ENCODE data around the gene PSMA7.

The PSMA7 gene

GRCh38 chr20:62143081-62143956 lies at the start of gene PSMA7, which contains the start of gene SS18L1:
TSS of gene PSMA7 (minus strand) at chr20:62143394. CDS start at chr20:62143303, 91 bp downstream.
TSS of gene SS18L1 (plus strand) at chr20:62143769. CDS start at chr20:62143821, 52 bp downstream.
- DNase-seq (ENCODE audit: low read depth) = peak; percentile 96
- no peaks in the 10 kb centered on the region for H3K9me3 ChIP-seq (ENCODE audit: control insufficient read depth, low read length)
- H3K4me1 ChIP-seq (ENCODE audit: control insufficient read depth, insufficient read depth, low read length) = peaks cover 36% of the 10 kb centered on the region
- H3K36me3 ChIP-seq (ENCODE audit: control insufficient read depth, insufficient read depth, low read length, severe bottlenecking) = peaks cover 25% of the 10 kb centered on the region
- peak within 1 kb of the TSS; percentile 94 for H3K4me3 ChIP-seq (ENCODE audit: low read length)
- peak within 1 kb of the TSS; percentile 97 for H3K9ac ChIP-seq (ENCODE audit: low read length)
- no peaks in the 10 kb centered on the region for H3K27me3 ChIP-seq (replicated peaks; ENCODE audit: control insufficient read depth, insufficient read depth, low read length)

GRCh38 chr20:62192635-62193034 lies 49.4 kb upstream of the PSMA7 start:
- H3K27me3 ChIP-seq (replicated peaks; ENCODE audit: control insufficient read depth, insufficient read depth, low read length) = no peaks in the 10 kb centered on the region
- peaks cover 6% of the 10 kb centered on the region for H3K4me1 ChIP-seq (ENCODE audit: control insufficient read depth, insufficient read depth, low read length)
- H3K9me3 ChIP-seq (ENCODE audit: control insufficient read depth, low read length) = no peaks in the 10 kb centered on the region
- no peak overlapping the region for H3K4me3 ChIP-seq (ENCODE audit: low read length)
- DNase-seq (ENCODE audit: low read depth) = no peak
- H3K36me3 ChIP-seq (ENCODE audit: control insufficient read depth, insufficient read depth, low read length, severe bottlenecking) = peaks cover 47% of the 10 kb centered on the region
- H3K9ac ChIP-seq (ENCODE audit: low read length) = no peak overlapping the region

GRCh38 chr20:62191781-62192559 lies 48.8 kb upstream of the PSMA7 start:
- peaks cover 13% of the 10 kb centered on the region for H3K4me1 ChIP-seq (ENCODE audit: control insufficient read depth, insufficient read depth, low read length)
- no peak for DNase-seq (ENCODE audit: low read depth)
- H3K27me3 ChIP-seq (replicated peaks; ENCODE audit: control insufficient read depth, insufficient read depth, low read length) = no peaks in the 10 kb centered on the region
- H3K36me3 ChIP-seq (ENCODE audit: control insufficient read depth, insufficient read depth, low read length, severe bottlenecking) = peaks cover 42% of the 10 kb centered on the region
- H3K4me3 ChIP-seq (ENCODE audit: low read length) = no peak overlapping the region
- H3K9ac ChIP-seq (ENCODE audit: low read length) = no peak overlapping the region
- H3K9me3 ChIP-seq (ENCODE audit: control insufficient read depth, low read length) = no peaks in the 10 kb centered on the region

- no peak for DNase-seq (ENCODE audit: low read depth)
- Histone ChIP-seq H3K36me3 (ENCODE audit: control insufficient read depth, insufficient read depth, low read length, severe bottlenecking) (peaks cover 35% of the 10 kb centered on the region), H3K9me3 (ENCODE audit: control insufficient read depth, low read length) (no peaks in the 10 kb centered on the region), H3K9ac (ENCODE audit: low read length) (no peak overlapping the region), H3K27me3 (replicated peaks; ENCODE audit: control insufficient read depth, insufficient read depth, low read length) (no peaks in the 10 kb centered on the region), H3K4me1 (ENCODE audit: control insufficient read depth, insufficient read depth, low read length) (peaks cover 16% of the 10 kb centered on the region), H3K4me3 (ENCODE audit: low read length) (no peak overlapping the region)
Measured at GRCh38 chr20:62190639-62191411, 47.6 kb upstream of the PSMA7 start.

- H3K36me3 ChIP-seq (ENCODE audit: control insufficient read depth, insufficient read depth, low read length, severe bottlenecking) = peaks cover 17% of the 10 kb centered on the region
- H3K4me1 ChIP-seq (ENCODE audit: control insufficient read depth, insufficient read depth, low read length) = peaks cover 23% of the 10 kb centered on the region
- H3K9me3 ChIP-seq (ENCODE audit: control insufficient read depth, low read length) = no peaks in the 10 kb centered on the region
- H3K27me3 ChIP-seq (replicated peaks; ENCODE audit: control insufficient read depth, insufficient read depth, low read length) = no peaks in the 10 kb centered on the region
- peak overlapping the region; percentile 24 for H3K9ac ChIP-seq (ENCODE audit: low read length)
- peak; percentile 4 for DNase-seq (ENCODE audit: low read depth)
- peak overlapping the region; percentile 35 for H3K4me3 ChIP-seq (ENCODE audit: low read length)
Measured at GRCh38 chr20:62186887-62187866, 44.0 kb upstream of the PSMA7 start.

- no peak for DNase-seq (ENCODE audit: low read depth)
- Histone ChIP-seq H3K4me1 (ENCODE audit: control insufficient read depth, insufficient read depth, low read length) (peaks cover 29% of the 10 kb centered on the region), H3K4me3 (ENCODE audit: low read length) (no peak overlapping the region), H3K9ac (ENCODE audit: low read length) (no peak overlapping the region), H3K36me3 (ENCODE audit: control insufficient read depth, insufficient read depth, low read length, severe bottlenecking) (peaks cover 12% of the 10 kb centered on the region), H3K9me3 (ENCODE audit: control insufficient read depth, low read length) (no peaks in the 10 kb centered on the region), H3K27me3 (replicated peaks; ENCODE audit: control insufficient read depth, insufficient read depth, low read length) (no peaks in the 10 kb centered on the region)
Measured at GRCh38 chr20:62186096-62186426, 42.9 kb upstream of the PSMA7 start.

GRCh38 chr20:62183426-62184142 lies 40.4 kb upstream of the PSMA7 start:
- Histone ChIP-seq H3K4me1 (ENCODE audit: control insufficient read depth, insufficient read depth, low read length) (peaks cover 29% of the 10 kb centered on the region), H3K4me3 (ENCODE audit: low read length) (peak overlapping the region; percentile 99), H3K36me3 (ENCODE audit: control insufficient read depth, insufficient read depth, low read length, severe bottlenecking) (peaks cover 7% of the 10 kb centered on the region), H3K27me3 (replicated peaks; ENCODE audit: control insufficient read depth, insufficient read depth, low read length) (no peaks in the 10 kb centered on the region), H3K9me3 (ENCODE audit: control insufficient read depth, low read length) (no peaks in the 10 kb centered on the region), H3K9ac (ENCODE audit: low read length) (peak overlapping the region; percentile 99)
- peak; percentile 49 for DNase-seq (ENCODE audit: low read depth)

- no peaks in the 10 kb centered on the region for H3K27me3 ChIP-seq (replicated peaks; ENCODE audit: control insufficient read depth, insufficient read depth, low read length)
Measured at GRCh38 chr20:62182469-62183425, 39.6 kb upstream of the PSMA7 start, which contains the start of gene MTG2. TSS of gene MTG2 (plus strand) at chr20:62183028. CDS start at chr20:62193421, 10,393 bp downstream.

GRCh38 chr20:62181808-62182207 lies 38.6 kb upstream of the PSMA7 start:
- Histone ChIP-seq H3K36me3 (ENCODE audit: control insufficient read depth, insufficient read depth, low read length, severe bottlenecking) (peaks cover 7% of the 10 kb centered on the region), H3K4me1 (ENCODE audit: control insufficient read depth, insufficient read depth, low read length) (peaks cover 18% of the 10 kb centered on the region), H3K27me3 (replicated peaks; ENCODE audit: control insufficient read depth, insufficient read depth, low read length) (no peaks in the 10 kb centered on the region), H3K9me3 (ENCODE audit: control insufficient read depth, low read length) (no peaks in the 10 kb centered on the region), H3K9ac (ENCODE audit: low read length) (peak overlapping the region; percentile 99), H3K4me3 (ENCODE audit: low read length) (peak overlapping the region; percentile 99)
- DNase-seq (ENCODE audit: low read depth) = no peak

More at GRCh38 chr20:62182469-62183425, 39.6 kb upstream of the PSMA7 start, which contains the start of gene MTG2:
- peak within 1 kb of the TSS; percentile 99 for H3K4me3 ChIP-seq (ENCODE audit: low read length)
- H3K36me3 ChIP-seq (ENCODE audit: control insufficient read depth, insufficient read depth, low read length, severe bottlenecking) = peaks cover 7% of the 10 kb centered on the region
- peak within 1 kb of the TSS; percentile 99 for H3K9ac ChIP-seq (ENCODE audit: low read length)
- peaks cover 27% of the 10 kb centered on the region for H3K4me1 ChIP-seq (ENCODE audit: control insufficient read depth, insufficient read depth, low read length)
- H3K9me3 ChIP-seq (ENCODE audit: control insufficient read depth, low read length) = no peaks in the 10 kb centered on the region
- peak; percentile 99 for DNase-seq (ENCODE audit: low read depth)

Measured in adipocyte (in vitro differentiated cells).